HUES6 (cell line): ENCODE data around the gene PRPF19.

Experiments
- H3K27ac ChIP-seq: 2 replicates; pipeline ENCODE4 v1.7.0; 2013; ENCODE audit warnings: low read depth, mild to moderate bottlenecking, low read length, inconsistent platforms
- H3K27me3 ChIP-seq: 2 replicates; pipeline ENCODE4 v1.6.1; 2013; ENCODE audit warnings: low read length; ENCODE audit not compliant: control insufficient read depth, insufficient read depth
- H3K36me3 ChIP-seq: 2 replicates; pipeline ENCODE4 v1.6.1; 2013; ENCODE audit warnings: low read length; ENCODE audit not compliant: control insufficient read depth, insufficient read depth
- H3K4me1 ChIP-seq: 2 replicates; pipeline ENCODE4 v1.6.1; 2013; ENCODE audit warnings: low read length; ENCODE audit not compliant: control insufficient read depth, insufficient read depth
- H3K4me3 ChIP-seq: 2 replicates; pipeline ENCODE4 v1.5.1; 2013; ENCODE audit warnings: low read depth, low read length
- H3K9ac ChIP-seq: one replicate; pipeline ENCODE4 v1.6.1; 2013; ENCODE audit warnings: mild to moderate bottlenecking, low read length
- H3K9me3 ChIP-seq: 2 replicates; pipeline ENCODE4 v1.6.1; 2013; ENCODE audit warnings: low read depth, low read length; ENCODE audit not compliant: control insufficient read depth, insufficient read depth

The PRPF19 gene

DNA sequence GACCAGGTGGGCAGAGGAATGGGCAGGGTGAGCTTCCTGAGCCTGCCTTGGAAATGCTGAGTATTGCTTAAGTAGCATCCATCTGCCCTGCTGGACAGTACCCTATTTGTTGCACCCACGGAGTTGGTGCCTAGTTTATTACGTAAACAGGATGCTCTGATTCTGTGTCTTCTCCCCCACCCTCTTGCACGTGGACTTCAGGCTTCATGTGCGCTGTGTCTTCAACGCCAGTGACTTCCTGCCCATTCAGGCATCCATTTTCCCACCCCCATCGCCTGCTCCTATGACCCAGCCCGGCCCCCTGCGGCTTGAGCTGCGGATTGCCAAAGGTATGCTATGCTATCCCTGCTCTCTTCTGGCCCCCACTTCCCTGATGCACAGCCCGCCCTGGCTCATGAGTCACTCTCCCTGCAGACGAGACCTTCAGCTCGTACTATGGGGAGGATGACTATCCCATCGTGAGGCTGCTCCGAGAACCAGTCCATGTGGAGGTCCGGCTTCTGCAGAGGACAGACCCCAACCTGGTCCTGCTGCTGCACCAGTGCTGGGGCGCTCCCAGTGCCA, 33.3 kb downstream of the PRPF19 start:
- Histone ChIP-seq H3K36me3 (0 out of 2 replicates have a peak, but pooled peaks cover 2% of the 10 kb centered on the region), H3K9ac (no peak overlapping the region), H3K4me1 (peaks cover 10% of the 10 kb centered on the region), H3K9me3 (no peaks in the 10 kb centered on the region), H3K27ac (no peak overlapping the region), H3K27me3 (no peaks in the 10 kb centered on the region), H3K4me3 (no peak overlapping the region)

- Histone ChIP-seq H3K9ac (no peak overlapping the region), H3K4me3 (no peak overlapping the region), H3K27ac (no peak overlapping the region), H3K4me1 (peaks cover 10% of the 10 kb centered on the region), H3K36me3 (0 out of 2 replicates have a peak, but pooled peaks cover 2% of the 10 kb centered on the region), H3K9me3 (no peaks in the 10 kb centered on the region), H3K27me3 (no peaks in the 10 kb centered on the region)
Observed at GRCh38 chr11:60872124-60872960, 34.0 kb downstream of the PRPF19 start.

GRCh38 chr11:60871378-60872061, 34.9 kb downstream of the PRPF19 start:
- H3K27me3 ChIP-seq, result no peaks in the 10 kb centered on the region
- no peak overlapping the region for H3K9ac ChIP-seq
- 0 out of 2 replicates have a peak, but pooled peaks cover 2% of the 10 kb centered on the region for H3K36me3 ChIP-seq
- H3K4me3 ChIP-seq, result no peak overlapping the region
- H3K4me1 ChIP-seq, result peaks cover 10% of the 10 kb centered on the region
- H3K9me3 ChIP-seq, result no peaks in the 10 kb centered on the region
- H3K27ac ChIP-seq, result no peak overlapping the region

- H3K4me3 ChIP-seq, result no peak overlapping the region
- no peaks in the 10 kb centered on the region for H3K9me3 ChIP-seq
- 0 out of 2 replicates have a peak, but pooled peaks cover 2% of the 10 kb centered on the region for H3K36me3 ChIP-seq
- no peak overlapping the region for H3K9ac ChIP-seq
- no peak overlapping the region for H3K27ac ChIP-seq
- H3K27me3 ChIP-seq, result no peaks in the 10 kb centered on the region
- peaks cover 10% of the 10 kb centered on the region for H3K4me1 ChIP-seq
Observed at GRCh38 chr11:60870733-60871377, 35.5 kb downstream of the PRPF19 start.

DNA sequence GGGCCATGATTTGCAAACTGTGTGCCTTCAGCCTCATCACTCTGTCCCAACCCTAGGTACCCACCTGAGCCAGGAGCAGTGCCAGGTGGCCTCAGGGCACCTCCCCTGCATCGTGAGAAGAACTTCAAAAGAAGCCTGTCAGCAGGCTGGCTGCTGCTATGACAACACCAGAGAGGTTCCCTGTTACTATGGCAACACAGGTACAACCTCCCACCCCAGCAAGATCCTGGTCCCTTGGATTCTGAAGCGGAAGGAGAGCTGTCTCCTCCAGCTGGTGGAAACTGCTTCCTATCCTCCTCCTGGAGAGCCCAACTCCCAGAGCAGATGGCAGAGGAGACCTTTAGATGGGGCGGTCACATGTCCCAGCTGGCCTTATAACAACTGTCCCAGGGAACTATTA, 36.1 kb downstream of the PRPF19 start:
- Histone ChIP-seq H3K9ac (no peak overlapping the region), H3K27ac (no peak overlapping the region), H3K4me3 (no peak overlapping the region)

DNA sequence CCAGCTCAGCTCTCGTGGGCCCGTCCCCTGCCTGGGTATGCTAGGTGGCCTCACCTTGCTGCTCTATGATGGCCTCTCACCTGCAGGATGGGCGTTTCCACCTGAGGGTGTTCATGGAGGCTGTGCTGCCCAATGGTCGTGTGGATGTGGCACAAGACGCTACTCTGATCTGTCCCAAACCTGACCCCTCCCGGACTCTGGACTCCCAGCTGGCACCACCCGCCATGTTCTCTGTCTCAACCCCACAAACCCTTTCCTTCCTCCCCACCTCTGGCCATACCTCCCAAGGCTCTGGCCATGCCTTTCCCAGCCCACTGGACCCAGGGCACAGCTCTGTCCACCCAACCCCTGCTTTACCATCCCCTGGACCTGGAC, 36.9 kb downstream of the PRPF19 start:
- Histone ChIP-seq H3K27me3 (no peaks in the 10 kb centered on the region), H3K36me3 (no peaks in the 10 kb centered on the region), H3K4me3 (no peak overlapping the region), H3K9me3 (no peaks in the 10 kb centered on the region), H3K9ac (no peak overlapping the region), H3K4me1 (peaks cover 10% of the 10 kb centered on the region), H3K27ac (no peak overlapping the region)

More for the DNA sequence above, 36.1 kb downstream of the PRPF19 start:
- 0 out of 2 replicates have a peak, but pooled peaks cover 2% of the 10 kb centered on the region for H3K36me3 ChIP-seq
- no peaks in the 10 kb centered on the region for H3K9me3 ChIP-seq
- peaks cover 10% of the 10 kb centered on the region for H3K4me1 ChIP-seq
- no peaks in the 10 kb centered on the region for H3K27me3 ChIP-seq

GRCh38 chr11:60868682-60869450, 37.5 kb downstream of the PRPF19 start:
- H3K9ac ChIP-seq, result no peak overlapping the region
- H3K9me3 ChIP-seq, result no peaks in the 10 kb centered on the region
- H3K4me1 ChIP-seq, result peaks cover 10% of the 10 kb centered on the region
- no peak overlapping the region for H3K27ac ChIP-seq
- no peaks in the 10 kb centered on the region for H3K36me3 ChIP-seq
- H3K4me3 ChIP-seq, result no peak overlapping the region
- no peaks in the 10 kb centered on the region for H3K27me3 ChIP-seq

DNA sequence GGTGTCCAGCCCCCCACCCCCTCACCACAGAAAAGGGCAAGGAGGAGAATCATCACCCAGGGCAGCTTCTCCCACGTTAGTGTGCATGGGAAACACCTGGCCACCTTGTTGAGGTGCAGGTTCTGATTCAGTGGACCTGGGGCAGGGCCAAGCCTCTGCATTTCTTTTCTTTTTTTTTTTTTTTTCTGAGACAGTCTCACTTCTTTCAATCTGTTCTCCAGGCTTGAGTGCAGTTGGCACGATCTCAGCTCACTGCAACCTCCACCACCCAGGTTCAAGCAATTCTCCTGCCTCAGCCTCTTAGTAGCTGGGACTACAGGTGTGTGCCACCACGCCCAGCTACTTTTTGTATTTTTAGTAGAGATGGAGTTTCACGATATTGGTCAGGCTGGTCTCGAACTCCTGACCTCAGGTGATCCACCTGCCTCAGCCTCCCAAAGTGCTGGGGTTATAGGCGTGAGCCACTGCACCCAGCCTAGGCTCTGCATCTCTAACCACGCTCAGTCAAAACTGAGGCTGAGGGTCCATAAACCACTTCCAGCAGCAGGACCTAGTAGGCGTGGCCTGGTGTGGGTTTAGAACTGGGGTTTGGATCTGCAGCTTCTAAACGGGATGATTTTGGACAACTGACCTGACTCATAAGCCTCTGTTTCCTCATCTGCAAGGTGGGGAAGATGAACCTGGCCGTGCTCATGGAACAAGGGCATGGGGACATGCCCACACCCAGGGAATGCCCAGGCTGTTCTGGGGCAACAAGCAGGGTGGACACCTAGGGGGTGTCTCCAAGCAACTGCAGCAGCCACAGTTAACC, 38.3 kb downstream of the PRPF19 start:
- Histone ChIP-seq H3K9me3 (no peaks in the 10 kb centered on the region), H3K9ac (no peak overlapping the region), H3K4me1 (peaks cover 4% of the 10 kb centered on the region), H3K36me3 (no peaks in the 10 kb centered on the region), H3K4me3 (no peak overlapping the region), H3K27me3 (no peaks in the 10 kb centered on the region), H3K27ac (no peak overlapping the region)

- no peaks in the 10 kb centered on the region for H3K4me1 ChIP-seq
- H3K27me3 ChIP-seq, result no peaks in the 10 kb centered on the region
- no peak within 1 kb of the TSS for H3K9ac ChIP-seq
- H3K4me3 ChIP-seq, result no peak within 1 kb of the TSS
- no peaks in the 10 kb centered on the region for H3K36me3 ChIP-seq
- H3K9me3 ChIP-seq, result no peaks in the 10 kb centered on the region
- H3K27ac ChIP-seq, result no peak within 1 kb of the TSS
Observed at GRCh38 chr11:60866911-60867870, 39.2 kb downstream of the PRPF19 start, which contains the start of gene ZP1. Gene ZP1 (plus strand): TSS chr11:60867542. CDS start chr11:60867562, 20 bp downstream.
